Stomach smooth muscle (tissue), 2 donors: ENCODE data around the gene SGCA.

Experiments
- H3K27ac ChIP-seq: one replicate; pipeline ENCODE4 v1.7.0; 2013; ENCODE audit warnings: mild to moderate bottlenecking, low read length, inconsistent platforms
- H3K27me3 ChIP-seq, 2 donors: one replicate each; pipeline ENCODE4 v1.7.0; 2013; ENCODE audit warnings: low read length in 2 of 2; ENCODE audit not compliant: insufficient read depth in 2 of 2, control insufficient read depth in 1 of 2
- H3K36me3 ChIP-seq, 2 donors: one replicate each; pipeline ENCODE4 v1.7.0; 2013; ENCODE audit warnings: low read length in 2 of 2; ENCODE audit not compliant: control insufficient read depth in 2 of 2, insufficient read depth in 2 of 2
- H3K4me1 ChIP-seq: one replicate; pipeline ENCODE4 v1.7.0; 2013; ENCODE audit warnings: low read length; ENCODE audit not compliant: control insufficient read depth, insufficient read depth
- H3K4me3 ChIP-seq, 2 donors: one replicate each; pipeline ENCODE4 v1.7.0; 2013; ENCODE audit warnings: low read length in 2 of 2
- H3K9ac ChIP-seq, 2 donors: one replicate each; pipeline ENCODE4 v1.7.0; 2013; ENCODE audit warnings: low read length in 2 of 2, mild to moderate bottlenecking in 1 of 2
- H3K9me3 ChIP-seq, 2 donors: one replicate each; pipeline ENCODE4 v1.7.0; 2013; ENCODE audit warnings: low read length in 2 of 2; ENCODE audit not compliant: control insufficient read depth in 2 of 2
- donor health status: healthy.
- donor health status: Pancreatic carcinoma.

The SGCA gene

DNA sequence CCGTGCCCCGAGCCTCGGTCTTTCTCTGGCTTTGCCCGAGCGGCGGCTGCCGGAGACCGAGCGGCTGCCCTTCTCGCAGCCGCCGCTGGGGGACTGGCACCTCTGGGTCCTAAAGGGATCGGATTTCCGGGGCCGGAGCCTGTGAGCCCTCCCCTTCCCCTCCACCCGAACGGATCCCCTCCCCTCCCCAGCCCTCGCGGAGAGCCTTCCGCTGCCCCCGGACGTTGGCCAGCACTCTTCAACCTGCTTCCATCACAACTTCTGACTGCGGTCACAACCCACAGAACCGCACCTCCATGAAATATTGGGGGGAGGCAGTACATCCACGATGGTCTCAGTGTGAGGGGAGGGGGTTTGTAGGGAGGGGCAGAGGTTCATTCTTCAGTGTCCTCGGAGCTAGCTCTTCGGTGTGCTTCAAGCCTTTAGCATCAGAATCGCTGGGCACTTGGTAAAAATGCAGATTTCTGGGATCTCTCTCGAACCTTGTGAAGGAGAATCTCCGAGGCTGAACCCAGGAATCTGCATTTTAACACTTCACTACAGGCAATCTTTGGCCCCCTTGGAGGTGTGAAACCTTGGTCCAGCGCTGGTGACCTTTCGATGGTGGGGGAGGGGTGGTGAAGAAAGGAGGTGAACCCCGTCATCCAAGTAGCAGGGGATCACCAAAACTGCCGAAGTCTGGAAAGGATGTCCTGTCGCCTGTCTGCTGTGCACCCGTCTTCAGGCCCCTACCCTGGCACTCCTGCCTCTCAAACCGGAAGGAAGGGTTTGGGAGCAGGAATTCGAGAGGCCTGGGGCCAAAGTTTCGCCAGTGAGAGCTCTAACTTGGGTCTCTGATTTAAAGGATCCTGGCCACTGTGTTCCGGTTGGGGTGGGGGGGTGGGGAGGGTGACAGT, 14.5 kb upstream of the SGCA start:
- Histone ChIP-seq H3K9ac (peak overlapping the region; percentile 50 to 62), H3K4me1 (peaks cover 72% of the 10 kb centered on the region), H3K27me3 (no peaks in the 10 kb centered on the region), H3K27ac (peak overlapping the region; percentile 82), H3K4me3 (peak overlapping the region; percentile 67 to 79), H3K9me3 (no peaks in the 10 kb centered on the region), H3K36me3 (no peaks in the 10 kb centered on the region)

DNA sequence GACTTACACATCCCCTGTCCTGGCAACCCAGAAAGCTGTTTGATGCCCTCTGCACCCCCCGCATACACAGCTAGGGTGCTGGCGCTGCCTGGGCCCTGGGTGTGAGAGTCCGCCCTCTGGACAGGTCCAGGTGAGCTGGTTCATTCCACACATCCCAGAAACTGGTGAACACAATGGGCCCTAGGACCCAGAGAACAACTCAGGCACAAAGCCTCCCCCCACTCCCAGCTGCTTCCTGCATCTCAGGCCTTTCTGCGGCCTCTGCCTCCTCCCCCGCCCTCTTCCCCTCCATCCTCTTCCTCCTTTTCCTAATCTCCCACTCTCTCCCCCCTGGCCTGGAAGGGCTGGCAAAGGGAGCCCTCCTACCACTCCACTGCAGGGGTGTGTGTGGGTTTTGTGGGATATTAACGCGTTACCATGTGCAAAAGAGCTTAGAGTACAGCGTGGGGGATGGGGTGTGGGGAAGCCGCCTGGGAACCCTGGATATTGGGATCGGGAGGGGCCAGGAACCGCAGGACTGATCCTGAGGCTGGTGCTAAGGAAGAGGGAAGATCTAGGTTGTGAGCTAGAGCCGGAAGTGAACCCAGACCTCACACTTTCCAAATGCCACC, 13.8 kb upstream of the SGCA start:
- no peaks in the 10 kb centered on the region for H3K36me3 ChIP-seq
- H3K27me3 ChIP-seq: no peaks in the 10 kb centered on the region
- H3K27ac ChIP-seq: peak overlapping the region; percentile 71
- peak overlapping the region; percentile 64 to 79 for H3K4me3 ChIP-seq
- H3K9me3 ChIP-seq: no peaks in the 10 kb centered on the region
- H3K9ac ChIP-seq: peak overlapping the region; percentile 69 to 71
- H3K4me1 ChIP-seq: peaks cover 65% of the 10 kb centered on the region

DNA sequence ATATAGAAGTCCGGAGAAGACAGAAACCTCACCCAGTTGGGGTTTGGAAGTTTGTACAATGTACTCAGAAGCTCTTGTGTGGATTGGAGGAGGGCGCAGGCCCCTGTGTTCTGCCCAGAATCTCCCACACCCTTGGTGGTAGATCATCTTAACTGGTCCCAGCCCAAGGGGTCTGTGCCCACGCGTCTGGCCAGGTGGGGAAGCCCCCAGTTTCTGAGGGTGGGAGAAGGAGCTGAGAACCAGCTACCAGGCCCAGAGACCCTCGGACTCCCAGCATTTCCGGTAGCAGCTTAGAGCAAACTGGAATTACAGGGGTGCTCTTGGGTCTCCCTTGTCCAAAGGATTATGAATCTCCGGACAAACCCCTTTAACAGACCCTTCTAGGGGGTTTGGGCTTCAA, 13.1 kb upstream of the SGCA start:
- no peaks in the 10 kb centered on the region for H3K9me3 ChIP-seq
- H3K36me3 ChIP-seq: no peaks in the 10 kb centered on the region
- no peaks in the 10 kb centered on the region for H3K27me3 ChIP-seq
- peak overlapping the region; percentile 64 to 79 for H3K4me3 ChIP-seq
- H3K27ac ChIP-seq: peak overlapping the region; percentile 71
- H3K4me1 ChIP-seq: peaks cover 58% of the 10 kb centered on the region
- H3K9ac ChIP-seq: peak overlapping the region in 1 of 2 donors; percentile 69

DNA sequence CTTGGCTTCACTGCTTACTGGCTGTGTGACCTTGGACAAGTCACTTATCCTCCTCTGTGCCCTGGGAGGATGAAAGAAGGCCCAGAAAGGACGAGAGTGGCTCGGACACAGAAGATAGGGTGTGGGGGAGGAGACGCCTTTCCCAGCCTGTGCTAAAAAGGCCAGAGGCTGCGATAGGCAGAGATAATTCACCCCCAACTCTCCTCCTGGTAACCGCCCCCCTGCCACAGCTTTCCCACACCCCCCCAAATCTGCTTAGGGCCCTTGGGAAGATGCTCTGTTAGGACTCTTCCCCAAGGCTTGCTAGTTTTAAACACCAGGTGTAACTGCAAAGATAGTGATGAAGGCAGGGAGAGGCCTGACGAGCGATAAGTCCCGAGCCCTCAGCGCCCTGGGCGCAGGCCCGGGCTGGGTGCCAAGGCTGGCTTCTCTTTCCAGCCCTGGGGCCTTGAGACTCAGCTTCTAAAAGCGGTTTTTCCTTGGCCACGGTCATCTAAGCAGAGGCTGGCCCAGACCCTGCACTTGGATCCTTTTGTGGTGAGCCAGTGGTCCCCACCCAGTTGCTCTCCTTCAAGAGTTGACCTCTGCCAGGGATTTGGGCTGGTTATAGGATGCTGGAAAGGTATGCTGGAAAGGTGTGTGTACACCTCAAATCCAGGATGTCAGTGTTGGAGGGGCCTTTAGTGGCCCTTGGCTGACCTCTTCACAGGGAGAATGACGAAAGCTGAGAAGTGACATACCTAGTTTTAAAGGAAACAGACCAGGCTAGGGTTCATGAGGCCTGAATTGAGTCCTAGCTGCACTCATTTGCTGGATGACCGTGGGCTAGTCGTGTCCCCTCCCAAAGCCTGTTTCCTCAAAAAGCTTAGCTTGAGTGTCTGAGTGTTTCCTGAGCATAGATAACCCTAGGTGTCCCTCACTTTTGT, 11.9 kb upstream of the SGCA start:
- Histone ChIP-seq H3K9me3 (no peaks in the 10 kb centered on the region), H3K36me3 (no peaks in the 10 kb centered on the region), H3K4me1 (peaks cover 47% of the 10 kb centered on the region), H3K4me3 (no peak overlapping the region), H3K27ac (peak overlapping the region; percentile 71), H3K9ac (no peak overlapping the region), H3K27me3 (no peaks in the 10 kb centered on the region)

DNA sequence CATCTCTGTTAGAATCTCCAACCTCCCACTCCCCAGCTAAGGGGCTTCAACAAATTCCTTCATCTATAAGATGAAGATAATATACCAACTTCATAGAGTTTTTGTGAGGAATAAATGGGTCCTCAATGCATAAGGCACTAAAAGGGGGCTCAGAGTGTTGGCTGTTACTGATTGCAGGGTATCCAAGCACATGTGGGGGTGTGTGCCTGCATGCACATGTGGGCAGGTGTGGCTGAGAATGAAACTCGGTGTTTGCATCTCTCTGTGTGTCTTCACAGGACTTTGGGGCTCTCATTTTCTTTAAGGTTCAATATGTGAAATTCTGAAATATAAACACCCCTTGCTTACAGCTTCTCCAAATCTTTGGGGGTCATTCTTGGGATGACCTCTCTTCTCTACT, 11.2 kb upstream of the SGCA start:
- Histone ChIP-seq H3K4me3 (peak overlapping the region in 1 of 2 donors; percentile 22), H3K9me3 (no peaks in the 10 kb centered on the region), H3K36me3 (no peaks in the 10 kb centered on the region), H3K27ac (peak overlapping the region; percentile 71), H3K4me1 (peaks cover 43% of the 10 kb centered on the region), H3K9ac (no peak overlapping the region), H3K27me3 (no peaks in the 10 kb centered on the region)

DNA sequence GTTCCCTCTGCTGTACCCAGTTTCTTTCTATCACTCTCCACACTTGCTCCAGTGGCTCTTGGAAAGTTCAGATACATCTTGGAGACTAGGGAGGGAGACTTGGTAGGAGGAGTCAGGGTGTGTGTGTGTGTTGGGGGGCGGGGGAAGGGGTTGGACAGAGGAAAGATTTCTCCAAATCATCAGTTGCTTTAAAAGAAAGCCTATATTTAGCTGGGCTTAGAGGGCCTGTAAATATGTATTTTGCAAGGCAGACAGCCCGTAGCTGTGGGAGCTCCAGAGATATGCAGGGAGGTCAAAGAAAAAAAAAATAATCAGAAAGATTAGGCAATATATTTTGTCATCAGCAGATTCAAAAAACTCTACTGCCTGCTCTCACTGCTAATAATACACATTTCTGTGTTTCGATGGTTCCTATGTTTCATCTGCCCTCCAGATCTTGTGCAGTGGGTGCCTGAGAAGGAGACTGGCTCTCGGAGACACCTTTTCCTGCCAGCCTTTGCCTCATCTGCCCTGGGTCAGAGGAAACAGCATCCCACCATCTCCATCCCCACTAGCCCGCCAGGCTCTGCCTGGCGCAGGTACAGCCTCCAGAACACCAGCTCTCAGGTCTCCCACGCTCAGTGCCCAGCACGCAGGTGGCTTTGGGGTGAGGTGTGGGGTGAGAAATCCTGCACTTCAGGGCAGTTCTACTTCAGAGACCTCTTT, 10.5 kb upstream of the SGCA start:
- H3K27ac ChIP-seq: peak overlapping the region; percentile 71
- no peaks in the 10 kb centered on the region for H3K36me3 ChIP-seq
- H3K4me1 ChIP-seq: peaks cover 43% of the 10 kb centered on the region
- H3K27me3 ChIP-seq: no peaks in the 10 kb centered on the region
- H3K4me3 ChIP-seq: peak overlapping the region in 1 of 2 donors; percentile 22
- peak overlapping the region in 1 of 2 donors; percentile 55 for H3K9ac ChIP-seq
- no peaks in the 10 kb centered on the region for H3K9me3 ChIP-seq

DNA sequence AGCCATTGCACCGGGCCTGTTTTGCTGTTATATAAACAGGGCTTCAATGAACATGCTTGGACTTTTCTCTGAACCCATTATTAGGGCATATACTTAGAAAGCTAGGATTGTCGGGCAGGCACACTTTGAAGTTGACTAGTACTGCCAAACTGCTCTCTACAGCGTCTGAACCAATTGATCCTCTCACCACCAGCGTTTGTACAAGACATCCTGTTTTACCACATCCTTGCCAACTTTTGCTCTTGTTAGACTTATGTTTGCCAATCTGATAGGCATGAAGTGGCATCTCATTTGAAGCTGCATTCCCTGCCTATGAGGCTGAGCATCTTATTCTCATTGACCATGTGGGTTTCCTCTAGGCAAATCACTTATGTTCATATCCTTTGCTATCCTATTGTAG, 7.9 kb upstream of the SGCA start:
- H3K27me3 ChIP-seq: no peaks in the 10 kb centered on the region
- no peak overlapping the region for H3K4me3 ChIP-seq
- no peak overlapping the region for H3K9ac ChIP-seq
- no peaks in the 10 kb centered on the region for H3K9me3 ChIP-seq
- H3K27ac ChIP-seq: no peak overlapping the region
- no peaks in the 10 kb centered on the region for H3K36me3 ChIP-seq
- peaks cover 40% of the 10 kb centered on the region for H3K4me1 ChIP-seq

DNA sequence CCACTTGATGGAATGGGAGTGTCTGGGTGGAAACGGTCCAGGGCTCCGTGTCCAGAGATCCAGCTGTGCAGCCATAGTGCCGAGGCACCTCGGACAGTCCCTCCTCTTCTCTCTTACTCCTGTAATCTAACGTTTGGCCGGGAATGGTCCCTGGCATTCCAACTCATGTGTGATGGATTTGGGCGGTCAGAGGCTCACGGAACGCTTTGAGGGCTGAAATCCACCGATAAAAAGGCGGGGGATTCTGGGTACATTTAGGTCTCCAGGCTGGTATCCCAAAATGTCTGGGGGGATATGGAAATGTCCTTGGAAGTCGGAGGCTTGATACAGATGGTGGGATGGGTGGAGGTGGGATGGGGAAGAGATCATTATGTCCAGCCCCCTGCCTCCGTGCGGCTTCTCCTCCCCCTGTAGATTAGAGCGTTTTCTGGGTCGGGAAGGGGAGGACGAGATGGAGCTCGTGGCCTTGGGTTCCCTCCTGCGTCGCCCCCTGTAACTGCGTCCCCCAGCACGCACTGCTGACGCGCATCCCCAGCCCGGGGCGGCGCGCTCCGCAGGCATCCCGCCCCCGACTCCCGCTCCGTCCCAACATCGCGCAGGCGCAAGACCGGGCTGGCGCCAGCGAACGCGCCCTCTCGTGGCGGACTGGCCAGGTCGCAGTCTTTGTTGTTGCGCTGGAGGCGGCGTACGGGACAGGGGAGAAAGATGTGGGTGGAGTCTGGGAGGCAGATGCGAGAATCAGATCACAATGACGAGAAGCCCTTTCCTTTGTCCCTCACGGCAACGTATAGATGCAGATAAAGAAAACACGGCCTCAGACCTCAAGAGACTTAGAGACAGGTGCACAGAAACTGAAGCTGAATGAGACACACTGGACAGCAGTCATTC, 4.5 kb upstream of the SGCA start:
- Histone ChIP-seq H3K27ac (peak overlapping the region; percentile 70), H3K27me3 (no peaks in the 10 kb centered on the region), H3K36me3 (no peaks in the 10 kb centered on the region), H3K4me1 (peaks cover 37% of the 10 kb centered on the region), H3K4me3 (peak overlapping the region; percentile 85 to 87), H3K9ac (peak overlapping the region; percentile 60 to 78), H3K9me3 (no peaks in the 10 kb centered on the region)

DNA sequence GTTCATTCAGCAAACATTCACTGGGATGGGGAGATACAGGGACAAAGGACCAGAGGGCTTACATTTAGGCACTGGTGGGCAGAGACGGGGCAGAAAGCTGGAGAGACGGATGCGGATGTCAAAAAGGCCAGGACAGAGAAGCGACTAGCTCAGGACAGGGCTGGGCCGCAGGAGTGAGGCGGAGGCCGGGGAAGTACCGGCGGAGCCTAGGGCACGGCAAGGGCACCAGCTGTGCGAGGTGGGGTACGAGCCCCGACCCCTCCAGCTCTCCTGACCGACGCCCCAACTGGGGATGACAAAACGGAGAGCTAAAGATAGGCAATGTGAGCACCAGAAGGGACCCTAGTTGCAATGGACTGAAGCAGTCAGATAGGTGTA, 3.9 kb upstream of the SGCA start:
- Histone ChIP-seq H3K4me1 (peaks cover 38% of the 10 kb centered on the region), H3K9ac (peak overlapping the region; percentile 51 to 57), H3K36me3 (no peaks in the 10 kb centered on the region), H3K4me3 (peak overlapping the region; percentile 55 to 87), H3K27me3 (no peaks in the 10 kb centered on the region), H3K27ac (peak overlapping the region; percentile 70), H3K9me3 (no peaks in the 10 kb centered on the region)
